Activated CD4-positive, alpha-beta T cell treated with anti-CD3 and anti-CD28 coated beads for 1 hour (primary cell): ENCODE data around the gene KRTAP2-3.
"Not testable (repeated sequence)": the region's sequence is repeated elsewhere in the genome, so short reads cannot be mapped to it uniquely, and the experiment has no call there.

Source experiments
- DNase-seq: peaks from one replicate; pipeline ENCODE4 v3.0.0-alpha.2; 2020

Gene KRTAP2-3

DNA sequence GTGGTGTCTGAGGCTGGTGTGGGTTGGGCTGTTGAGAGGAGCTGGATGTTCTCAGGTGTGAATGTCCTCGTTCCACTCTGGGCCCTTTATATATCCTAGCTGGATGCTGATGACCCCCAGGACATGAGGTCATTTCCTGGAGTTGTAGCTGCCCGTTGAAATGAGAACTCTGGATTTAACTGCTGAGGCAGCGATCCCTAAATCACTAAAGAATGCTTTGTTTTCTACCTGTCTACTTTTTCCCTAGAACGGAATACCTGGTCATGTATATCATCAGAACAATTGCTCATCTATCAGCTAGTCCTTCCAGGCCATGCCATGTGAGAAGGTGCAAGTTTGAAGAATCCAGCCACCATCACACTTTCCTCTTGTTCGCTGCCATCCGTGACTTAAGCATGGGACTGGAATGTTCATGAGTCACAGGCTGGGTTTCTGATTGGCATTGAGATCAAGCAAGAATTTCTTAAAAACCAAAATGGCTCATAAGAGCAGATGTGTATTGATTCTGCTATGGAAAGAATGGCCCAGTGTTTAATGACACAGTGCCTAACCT lies at the start of gene KRTAP2-3:
TSS of gene KRTAP2-3 (minus strand) at position 63 of the 553 bp plus-strand sequence. CDS start 64 bp downstream, outside the sequence.
- DNase-seq: no peak

DNA sequence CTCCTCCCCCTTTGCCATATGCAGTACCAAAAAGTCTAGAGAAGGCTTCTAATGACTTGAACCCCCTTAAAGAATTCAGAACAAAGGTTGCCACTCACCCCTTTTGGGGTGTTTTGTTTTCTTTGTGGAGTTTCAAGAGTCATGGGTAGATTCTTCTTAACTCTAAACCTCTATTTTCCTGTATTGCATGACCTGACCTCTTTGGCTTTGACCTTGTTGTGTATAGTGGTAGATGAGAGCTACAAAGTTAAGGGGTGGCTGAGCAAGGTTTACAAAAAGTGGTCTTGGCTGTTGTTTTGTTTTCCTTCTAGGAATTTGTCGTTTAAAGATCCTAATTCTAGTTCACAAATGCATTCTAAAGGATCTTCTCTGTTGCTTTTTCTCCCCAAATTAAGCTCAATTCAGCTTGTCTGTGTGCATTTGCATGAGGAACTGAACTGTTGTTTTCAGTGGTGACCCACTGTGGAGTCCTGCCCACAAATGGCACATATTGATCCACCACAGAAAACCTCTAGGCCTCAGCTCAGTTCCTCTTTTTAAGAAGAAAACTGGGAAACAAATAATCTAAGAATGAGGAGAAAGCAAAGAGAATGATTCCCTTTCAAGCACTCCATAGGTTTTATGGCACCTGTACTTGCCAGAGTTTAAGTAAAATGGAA lies 48.9 kb upstream of the KRTAP2-3 start:
- DNase-seq: not testable (repeated sequence)

GRCh38 chr17:41107941-41108450 lies 48.1 kb upstream of the KRTAP2-3 start:
- no peak for DNase-seq

DNA sequence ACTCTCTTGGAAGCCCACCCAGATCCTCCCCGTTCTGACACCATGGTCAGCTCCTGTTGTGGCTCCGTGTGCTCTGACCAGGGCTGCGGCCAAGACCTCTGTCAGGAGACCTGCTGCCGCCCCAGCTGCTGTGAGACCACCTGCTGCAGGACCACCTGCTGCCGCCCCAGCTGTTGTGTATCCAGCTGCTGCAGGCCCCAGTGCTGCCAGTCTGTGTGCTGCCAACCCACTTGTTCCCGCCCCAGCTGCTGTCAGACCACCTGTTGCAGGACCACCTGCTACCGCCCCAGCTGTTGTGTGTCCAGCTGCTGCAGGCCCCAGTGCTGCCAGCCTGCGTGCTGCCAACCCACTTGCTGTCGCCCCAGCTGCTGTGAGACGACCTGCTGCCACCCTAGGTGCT lies 45.4 kb upstream of the KRTAP2-3 start, which contains the start of gene KRTAP4-9:
TSS of gene KRTAP4-9 (plus strand) at position 43 of the 400 bp plus-strand sequence. CDS start at position 43, 0 bp downstream.
- not testable (repeated sequence) for DNase-seq

GRCh38 chr17:41104386-41105038 lies 44.6 kb upstream of the KRTAP2-3 start:
- DNase-seq: not testable (repeated sequence)

DNA sequence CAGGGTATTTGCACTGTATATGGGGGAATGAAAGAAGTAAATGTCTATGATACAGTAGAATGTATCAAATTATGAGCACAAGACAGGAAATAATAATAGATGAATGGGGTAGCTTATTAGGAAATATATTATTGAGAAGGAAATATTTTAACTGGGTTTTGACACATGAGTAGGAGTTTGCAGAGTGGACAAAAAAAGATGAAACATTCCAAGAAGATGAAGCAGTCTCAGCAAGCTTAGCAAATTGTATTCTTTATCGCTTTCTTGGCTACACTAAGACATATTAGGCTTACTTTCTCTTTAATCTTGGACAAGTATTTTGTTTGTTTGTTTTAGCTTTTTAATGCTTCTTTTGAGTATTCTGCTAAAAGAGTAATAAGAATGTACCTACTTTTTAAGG lies 44.0 kb upstream of the KRTAP2-3 start:
- DNase-seq: no peak

GRCh38 chr17:41101586-41102259 lies 41.8 kb upstream of the KRTAP2-3 start, which contains the start of gene KRTAP4-16:
TSS of gene KRTAP4-16 (minus strand) at chr17:41102209. CDS start at chr17:41102209, 0 bp downstream.
- DNase-seq: no peak

DNA sequence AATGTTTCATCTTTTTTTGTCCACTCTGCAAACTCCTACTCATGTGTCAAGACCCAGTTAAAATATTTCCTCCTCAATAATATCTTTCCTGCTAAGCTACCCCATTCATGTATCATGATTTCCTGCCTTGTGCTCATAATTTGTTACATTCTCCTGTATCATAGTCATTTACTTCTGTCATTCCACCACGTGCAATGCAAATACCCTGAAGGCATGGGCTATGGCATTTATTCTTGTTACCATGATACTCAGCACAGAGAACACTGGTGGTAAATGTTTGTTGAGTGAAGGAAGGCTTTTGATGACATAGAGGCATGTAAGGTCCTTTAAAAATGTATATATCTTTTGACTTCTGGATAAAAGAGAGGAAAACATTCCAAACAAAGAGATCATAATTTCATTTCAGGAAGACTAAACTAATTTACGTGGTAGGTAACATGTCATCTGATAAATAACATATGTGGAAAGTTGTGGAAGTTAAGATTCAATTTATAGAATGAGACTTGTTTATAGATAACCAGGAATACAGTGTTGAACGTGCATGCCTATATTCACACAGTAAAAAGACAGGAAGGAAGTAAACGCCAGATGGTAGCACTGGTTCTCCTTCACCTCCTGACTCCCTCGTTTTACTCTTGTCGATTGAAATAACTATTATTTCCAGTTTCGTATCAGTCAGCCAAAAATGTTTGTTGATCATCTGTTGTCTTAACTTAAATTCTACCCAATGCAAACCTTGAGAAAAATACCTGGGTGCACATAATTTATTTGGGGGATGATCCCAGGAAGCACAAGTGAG lies 40.0 kb upstream of the KRTAP2-3 start:
- not testable (repeated sequence) for DNase-seq

GRCh38 chr17:41098481-41098880 lies 38.6 kb upstream of the KRTAP2-3 start:
- DNase-seq: no peak

GRCh38 chr17:41098042-41098441 lies 38.1 kb upstream of the KRTAP2-3 start, which contains the start of gene KRTAP4-8:
TSS of gene KRTAP4-8 (minus strand) at chr17:41098142. CDS start at chr17:41098084, 58 bp downstream.
- DNase-seq: no peak

GRCh38 chr17:41096055-41096454 lies 36.1 kb upstream of the KRTAP2-3 start:
- no peak for DNase-seq

DNA sequence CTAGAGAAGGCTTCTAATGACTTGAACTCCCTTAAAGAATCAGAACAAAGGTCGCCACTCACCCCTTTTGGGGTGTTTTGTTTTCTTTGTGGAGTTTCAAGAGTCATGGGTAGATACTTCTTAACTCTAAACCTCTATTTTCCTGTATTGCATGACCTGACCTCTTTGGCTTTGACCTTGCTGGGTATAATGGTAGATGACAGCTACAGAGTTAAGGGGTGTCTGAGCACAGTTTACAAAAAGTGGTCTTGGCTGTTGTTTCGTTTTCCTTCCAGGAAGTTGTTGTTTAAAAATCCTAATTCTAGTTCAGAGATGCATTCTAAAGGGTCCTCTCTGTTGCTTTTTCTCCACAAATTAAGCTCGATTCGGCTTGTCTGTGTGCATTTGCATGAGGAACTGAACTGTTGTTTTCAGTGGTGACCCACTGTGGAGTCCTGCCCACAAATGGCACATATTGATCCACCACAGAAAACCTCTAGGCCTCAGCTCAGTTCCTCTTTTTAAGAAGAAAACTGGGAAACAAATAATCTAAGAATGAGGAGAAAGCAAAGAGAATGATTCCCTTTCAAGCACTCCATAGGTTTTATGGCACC lies 28.9 kb upstream of the KRTAP2-3 start:
- not testable (repeated sequence) for DNase-seq

- not testable (repeated sequence) for DNase-seq
Measured at GRCh38 chr17:41084100-41084856, 24.4 kb upstream of the KRTAP2-3 start, which contains the start of gene KRTAP4-7. TSS of gene KRTAP4-7 (plus strand) at chr17:41084150. CDS start at chr17:41084207, 57 bp downstream.

GRCh38 chr17:41083427-41083826 lies 23.5 kb upstream of the KRTAP2-3 start:
- not testable (repeated sequence) for DNase-seq

DNA sequence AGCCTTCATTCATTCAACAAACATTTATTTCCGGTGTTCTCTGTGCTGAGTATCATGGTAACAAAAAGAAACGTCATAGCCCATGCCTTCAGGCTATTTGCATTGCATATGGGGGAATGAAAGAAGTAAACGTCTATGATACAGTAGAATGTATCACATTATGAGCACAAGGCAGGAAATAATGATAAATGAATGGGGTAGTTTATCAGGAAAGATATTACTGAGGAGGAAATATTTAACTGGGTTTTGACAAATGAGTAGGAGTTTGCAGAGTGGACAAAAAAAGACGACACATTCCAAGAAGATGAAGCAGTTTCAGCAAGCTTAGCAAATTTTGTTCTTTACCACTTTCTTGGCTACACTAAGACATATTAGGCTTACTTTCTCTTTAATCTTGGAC lies 22.7 kb upstream of the KRTAP2-3 start:
- no peak for DNase-seq

- no peak for DNase-seq
Measured at GRCh38 chr17:41076788-41077187, 16.9 kb upstream of the KRTAP2-3 start.

DNA sequence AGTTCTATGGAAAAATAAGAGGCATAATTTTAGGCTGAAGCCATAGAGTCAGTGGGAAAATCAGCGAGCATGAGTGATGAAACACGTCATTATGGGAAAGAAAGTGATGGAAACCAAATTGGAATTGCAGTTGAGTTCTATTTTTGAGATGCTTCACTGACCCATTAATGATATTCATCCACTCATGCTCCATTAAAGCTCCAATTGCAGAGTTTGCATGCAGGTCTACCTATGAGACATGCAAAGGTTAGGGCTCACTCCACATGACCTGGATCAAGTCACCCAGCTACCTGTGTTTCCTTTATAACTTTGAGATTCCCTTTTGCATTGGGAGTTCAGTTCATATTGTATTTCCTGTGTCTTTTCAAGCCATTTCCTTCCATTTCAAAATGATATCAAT lies 13.8 kb upstream of the KRTAP2-3 start:
- no peak for DNase-seq

DNA sequence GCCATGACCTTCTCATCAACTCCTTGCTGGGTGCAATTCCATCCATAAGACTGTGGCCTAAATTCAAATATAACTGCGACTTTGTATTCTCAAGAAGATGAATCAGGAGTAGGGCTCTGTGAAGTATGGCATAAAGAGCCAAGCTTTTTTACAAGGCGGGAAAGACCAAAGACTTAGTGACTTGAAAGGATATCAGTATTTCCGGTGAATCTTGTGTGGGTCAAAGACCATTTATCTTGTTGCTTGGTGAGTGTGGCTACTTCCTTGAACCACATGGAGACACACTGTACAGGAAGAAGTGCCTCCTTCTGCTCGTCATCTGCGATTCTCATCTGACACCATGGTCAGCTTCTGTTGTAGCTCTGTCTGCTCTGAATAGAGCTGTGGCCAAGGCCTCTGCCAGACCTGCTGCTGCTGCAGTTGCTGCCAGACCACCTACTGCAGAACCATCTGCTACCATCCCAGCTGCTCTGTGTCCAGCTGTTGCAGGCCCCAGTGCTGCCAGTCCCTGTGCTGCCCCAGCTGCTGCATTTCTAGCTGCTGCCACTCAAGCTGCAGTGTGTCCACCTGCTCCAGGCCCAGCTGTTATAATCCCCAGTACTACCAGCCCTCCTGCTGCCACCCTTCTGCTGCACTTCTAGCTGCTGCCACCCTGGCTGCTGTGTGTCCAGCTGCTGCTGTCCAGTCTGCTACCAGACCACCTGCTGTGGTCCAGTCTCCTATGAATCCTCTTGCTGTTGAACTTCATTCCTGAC lies 11.9 kb upstream of the KRTAP2-3 start:
- no peak for DNase-seq

GRCh38 chr17:41069031-41069430 lies 9.1 kb upstream of the KRTAP2-3 start:
- DNase-seq: no peak

GRCh38 chr17:41067281-41067680 lies 7.4 kb upstream of the KRTAP2-3 start:
- no peak for DNase-seq
